ENCODE data around the gene MYO7A.

Gene MYO7A

DNA sequence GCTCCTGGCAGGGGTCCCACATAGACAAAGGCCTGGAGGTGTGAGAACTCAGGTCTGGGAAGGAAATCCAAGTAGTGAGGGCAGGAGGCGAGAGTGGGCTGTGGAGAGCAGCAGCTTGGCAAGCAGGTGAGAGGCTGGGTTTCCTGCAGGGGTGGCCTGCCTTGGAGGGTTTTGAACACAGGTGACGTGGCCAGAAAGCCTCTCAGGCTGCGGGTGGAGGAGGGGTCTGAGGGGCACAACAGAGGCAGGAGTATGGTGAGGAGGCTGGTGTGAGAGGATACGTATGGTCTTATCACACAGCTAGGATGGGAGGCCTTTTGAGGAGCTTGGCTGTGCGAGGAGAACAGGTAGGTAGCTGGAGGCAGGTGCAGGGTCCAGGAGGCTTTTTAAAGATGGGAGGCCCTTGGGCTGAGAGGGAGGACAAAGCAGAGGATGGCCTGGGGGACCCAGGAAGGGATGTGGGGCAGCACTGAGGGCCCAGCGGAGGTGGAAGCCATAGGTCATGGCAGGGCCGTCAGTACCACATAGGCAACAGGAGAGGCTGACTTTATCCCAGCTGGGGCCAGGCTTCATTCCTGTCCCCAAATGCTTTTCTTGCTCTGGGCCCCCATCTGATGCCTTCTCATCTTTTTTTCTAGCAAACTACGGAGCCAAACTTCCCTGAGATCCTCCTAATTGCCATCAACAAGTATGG lies 84.4 kb downstream of the MYO7A start:
- Histone ChIP-seq H3K9ac (no peak overlapping the region), H3K4me2 (no peak overlapping the region), H3K4me3 (no peak overlapping the region), H3K27me3 (no peaks in the 10 kb centered on the region), H4K20me1 (0 out of 22 replicates have a peak, but pooled peaks cover 0 to under 1% (median 0%) of the 10 kb centered on the region in 11 experiments), H3K27ac (no peak overlapping the region), H3K9me3 (replicated peaks in 1 of 11) (no peaks in the 10 kb centered on the region), H3K4me1 (peaks cover 15 to 33% (median 27%) of the 10 kb centered on the region in 10 experiments), H3K36me3 (peaks cover 0 to 84% (median 0%) of the 10 kb centered on the region in 11 experiments; a peak in 5 of 22 replicates)
- TF ChIP-seq Cebpa-rat (IDR thresholded peaks at IDR 0.05), result no peak

GRCh38 chr11:77213029-77213579 lies 85.1 kb downstream of the MYO7A start:
- no peak overlapping the region for H3K27ac ChIP-seq

DNA sequence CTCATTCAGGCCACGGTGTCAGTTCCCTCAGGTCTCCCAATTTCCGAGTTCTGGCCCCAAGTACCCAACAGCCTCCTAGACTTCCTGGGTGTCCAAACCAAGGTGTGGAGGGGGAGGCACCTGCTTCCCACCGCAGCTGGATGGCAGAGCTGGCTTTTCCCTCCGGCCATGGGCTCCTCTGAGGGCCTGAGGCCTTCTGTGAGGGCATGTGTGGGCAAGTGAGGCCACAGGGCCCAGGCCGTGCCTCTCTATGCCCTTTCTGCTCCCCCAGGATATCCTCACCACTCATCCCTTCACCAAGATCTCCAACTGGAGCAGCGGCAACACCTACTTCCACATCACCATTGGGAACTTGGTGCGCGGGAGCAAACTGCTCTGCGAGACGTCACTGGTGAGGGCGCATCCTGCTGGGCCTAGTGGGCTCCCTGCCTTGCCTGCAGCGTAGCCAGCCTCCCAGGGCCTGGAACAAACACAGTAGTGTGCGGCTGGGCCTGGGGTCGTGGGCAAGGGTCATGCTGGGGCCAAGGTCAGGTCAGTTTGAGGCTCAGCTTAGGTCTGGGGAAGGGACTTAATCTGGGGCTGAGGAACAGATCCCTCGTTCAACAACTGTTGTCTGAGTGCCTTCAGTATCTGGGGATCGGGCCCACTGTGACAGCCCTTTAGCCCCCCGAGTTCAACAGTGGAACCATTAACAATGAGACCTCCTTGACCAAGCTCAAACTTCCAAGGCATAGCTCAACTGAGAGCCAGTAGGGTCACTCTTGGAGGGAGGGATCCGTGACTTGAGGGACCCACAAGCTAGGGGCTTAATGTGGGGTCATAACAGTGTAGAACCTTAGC lies 85.8 kb downstream of the MYO7A start:
- TF ChIP-seq Cebpa-rat (IDR thresholded peaks at IDR 0.05), result no peak
- Histone ChIP-seq H3K4me2 (no peak overlapping the region), H3K27me3 (no peaks in the 10 kb centered on the region), H3K9ac (no peak overlapping the region), H3K4me1 (peaks cover 15 to 24% (median 20%) of the 10 kb centered on the region in 10 experiments), H3K4me3 (no peak overlapping the region), H3K36me3 (peaks cover 0 to 71% (median 0%) of the 10 kb centered on the region in 11 experiments; a peak in 5 of 22 replicates), H3K27ac (no peak overlapping the region), H4K20me1 (no peaks in the 10 kb centered on the region), H3K9me3 (replicated peaks in 1 of 11) (no peaks in the 10 kb centered on the region)

More at GRCh38 chr11:77213029-77213579, 85.1 kb downstream of the MYO7A start:
- peaks cover 15 to 30% (median 27%) of the 10 kb centered on the region in 10 experiments for H3K4me1 ChIP-seq
- H3K9me3 ChIP-seq (replicated peaks in 1 of 11), result no peaks in the 10 kb centered on the region
- H4K20me1 ChIP-seq, result no peaks in the 10 kb centered on the region
- no peaks in the 10 kb centered on the region for H3K27me3 ChIP-seq
- H3K36me3 ChIP-seq, result peaks cover 0 to 78% (median 0%) of the 10 kb centered on the region in 11 experiments; a peak in 5 of 22 replicates
- H3K4me2 ChIP-seq, result no peak overlapping the region
- no peak overlapping the region for H3K4me3 ChIP-seq
- TF ChIP-seq Cebpa-rat (IDR thresholded peaks at IDR 0.05), result no peak
- no peak overlapping the region for H3K9ac ChIP-seq

DNA sequence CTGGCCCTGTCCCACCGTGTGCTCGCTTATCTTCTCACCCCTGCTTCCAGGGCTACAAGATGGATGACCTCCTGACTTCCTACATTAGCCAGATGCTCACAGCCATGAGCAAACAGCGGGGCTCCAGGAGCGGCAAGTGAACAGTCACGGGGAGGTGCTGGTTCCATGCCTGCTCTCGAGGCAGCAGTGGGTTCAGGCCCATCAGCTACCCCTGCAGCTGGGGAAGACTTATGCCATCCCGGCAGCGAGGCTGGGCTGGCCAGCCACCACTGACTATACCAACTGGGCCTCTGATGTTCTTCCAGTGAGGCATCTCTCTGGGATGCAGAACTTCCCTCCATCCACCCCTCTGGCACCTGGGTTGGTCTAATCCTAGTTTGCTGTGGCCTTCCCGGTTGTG lies 86.5 kb downstream of the MYO7A start:
- no peak for TF ChIP-seq Cebpa-rat (IDR thresholded peaks at IDR 0.05)
- no peaks in the 10 kb centered on the region for H4K20me1 ChIP-seq
- no peak overlapping the region for H3K9ac ChIP-seq
- H3K4me3 ChIP-seq, result no peak overlapping the region
- H3K27ac ChIP-seq, result no peak overlapping the region
- no peaks in the 10 kb centered on the region for H3K27me3 ChIP-seq
- peaks cover 0 to 67% (median 0%) of the 10 kb centered on the region in 11 experiments; a peak in 5 of 22 replicates for H3K36me3 ChIP-seq
- H3K4me2 ChIP-seq, result no peak overlapping the region
- peaks cover 0 to 5% (median 0%) of the 10 kb centered on the region in 11 experiments; a peak in 2 of 22 replicates for H3K9me3 ChIP-seq (replicated peaks in 1 of 11)
- peaks cover 15 to 20% (median 19%) of the 10 kb centered on the region in 10 experiments for H3K4me1 ChIP-seq

DNA sequence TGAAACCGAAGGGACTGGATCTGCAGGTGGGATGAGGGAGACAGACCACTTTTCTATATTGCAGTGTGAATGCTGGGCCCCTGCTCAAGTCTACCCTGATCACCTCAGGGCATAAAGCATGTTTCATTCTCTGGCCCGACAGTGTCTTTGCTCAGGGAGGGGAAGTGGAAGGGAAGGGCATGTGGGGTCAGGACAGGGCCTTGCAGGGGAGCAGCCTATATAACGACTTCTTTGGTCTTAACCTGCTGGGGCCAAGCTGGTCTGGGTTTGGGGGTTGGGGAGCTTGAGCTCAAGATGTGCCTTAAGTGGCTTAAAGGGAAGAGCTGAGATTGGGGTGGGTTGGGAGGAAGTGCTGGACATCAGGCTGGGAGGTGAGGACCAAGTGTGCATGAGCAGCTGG lies 87.1 kb downstream of the MYO7A start:
- H3K36me3 ChIP-seq, result peaks cover 0 to 61% (median 0%) of the 10 kb centered on the region in 11 experiments; a peak in 5 of 22 replicates
- H3K27ac ChIP-seq, result no peak overlapping the region
- H4K20me1 ChIP-seq, result no peaks in the 10 kb centered on the region
- TF ChIP-seq Cebpa-rat (IDR thresholded peaks at IDR 0.05), result no peak
- no peak overlapping the region for H3K4me2 ChIP-seq
- H3K4me3 ChIP-seq, result no peak overlapping the region
- H3K27me3 ChIP-seq, result no peaks in the 10 kb centered on the region
- peaks cover 0 to 5% (median 0%) of the 10 kb centered on the region in 11 experiments; a peak in 2 of 22 replicates for H3K9me3 ChIP-seq (replicated peaks in 1 of 11)
- no peak overlapping the region for H3K9ac ChIP-seq
- peaks cover 15 to 20% (median 19%) of the 10 kb centered on the region in 10 experiments for H3K4me1 ChIP-seq

- Histone ChIP-seq H3K4me2 (peak overlapping the region; percentile 17 to 73 (median 36)), H3K36me3 (peaks cover 0 to 41% (median 0%) of the 10 kb centered on the region in 11 experiments; a peak in 5 of 22 replicates), H3K27me3 (no peaks in the 10 kb centered on the region), H4K20me1 (no peaks in the 10 kb centered on the region), H3K27ac (no peak overlapping the region), H3K4me3 (no peak overlapping the region), H3K4me1 (peaks cover 15 to 20% (median 19%) of the 10 kb centered on the region in 10 experiments), H3K9ac (no peak overlapping the region), H3K9me3 (replicated peaks in 1 of 11) (peaks cover 0 to 5% (median 0%) of the 10 kb centered on the region in 11 experiments; a peak in 2 of 22 replicates)
- no peak for TF ChIP-seq Cebpa-rat (IDR thresholded peaks at IDR 0.05)
Observed at GRCh38 chr11:77217156-77217555, 89.1 kb downstream of the MYO7A start.

GRCh38 chr11:77223797-77224196 lies 95.8 kb downstream of the MYO7A start:
- no peaks in the 10 kb centered on the region for H4K20me1 ChIP-seq
- H3K4me1 ChIP-seq, result no peaks in the 10 kb centered on the region

GRCh38 chr11:77230878-77231605 lies 103.0 kb downstream of the MYO7A start:
- Histone ChIP-seq H3K9me3 (replicated peaks in 1 of 11) (peaks cover 0 to 6% (median 0%) of the 10 kb centered on the region in 11 experiments; a peak in 4 of 22 replicates), H3K36me3 (peaks cover 0 to 4% (median 0%) of the 10 kb centered on the region in 11 experiments; a peak in 3 of 22 replicates)

More at GRCh38 chr11:77223797-77224196, 95.8 kb downstream of the MYO7A start:
- Histone ChIP-seq H3K36me3 (peaks cover 0 to 31% (median 0%) of the 10 kb centered on the region in 11 experiments; a peak in 4 of 22 replicates), H3K9me3 (replicated peaks in 1 of 11) (peaks cover 0 to 16% (median 3%) of the 10 kb centered on the region in 11 experiments; a peak in 8 of 22 replicates), H3K27ac (no peak overlapping the region), H3K4me2 (no peak overlapping the region), H3K9ac (no peak overlapping the region), H3K27me3 (no peaks in the 10 kb centered on the region), H3K4me3 (no peak overlapping the region)
- TF ChIP-seq Cebpa-rat (IDR thresholded peaks at IDR 0.05), result no peak

More at GRCh38 chr11:77230878-77231605, 103.0 kb downstream of the MYO7A start:
- Histone ChIP-seq H3K27ac (no peak overlapping the region), H3K27me3 (no peaks in the 10 kb centered on the region), H3K4me2 (no peak overlapping the region), H3K4me1 (no peaks in the 10 kb centered on the region), H4K20me1 (no peaks in the 10 kb centered on the region), H3K9ac (no peak overlapping the region), H3K4me3 (no peak overlapping the region)
- TF ChIP-seq Cebpa-rat (IDR thresholded peaks at IDR 0.05), result no peak

All from BLaER1 treated with 17β-estradiol and CSF1 and Interleukin-3, amounts not matched to agents 10 nM and 100 nM (cell line).